Sciatic nerve (tissue), 2 donors: ENCODE measurements around the gene STXBP1. TPM values are rescaled to one million over a fixed set of nuclear protein-coding genes. Genes with fewer than 3 reads are reported as not detected.

ENCODE experiments used
- ATAC-seq: fragments of 200-7000 bp; cut with Tn5 transposase; one replicate; pipeline ENCODE4 v1.9.1; 2020; ENCODE audit warnings: mild to moderate bottlenecking, moderate library complexity
- DNase-seq: peaks from one replicate; pipeline ENCODE4 v3.0.0-alpha.2; 2020; ENCODE audit warnings: low spot score
- intact Hi-C: fragments of 100-400 bp; cut with DNase I; formaldehyde crosslinking; loops from one replicate; pipeline ENCODE4 v1.14.2; 2022
- total RNA-seq: library from RNA; stranded (reverse); fragmentation: NEBNext Ultra II Directional; extraction: Animal tissue kit (Norgen Biotek cat#: 25700); gene quantifications from one replicate; pipeline ENCODE4 v1.2.1, GENCODE V29; 2021
- donor health status: DM: no; HTN: no; CAD: no.
- donor health status: DM: no; HTN: no; CAD: no.

The STXBP1 gene
- total RNA-seq, 1 donor from 2014 or later = 113 TPM

GRCh38 chr9:127644146-127644827 lies 32.2 kb downstream of the STXBP1 start:
- ATAC-seq (no peak), DNase-seq (no peak)
- intact Hi-C loops = no loop called here

GRCh38 chr9:127644943-127645342 lies 32.9 kb downstream of the STXBP1 start:
- ATAC-seq (no peak), DNase-seq (no peak)
- intact Hi-C loops = no loop called here

GRCh38 chr9:127647451-127647850 lies 35.4 kb downstream of the STXBP1 start:
- DNase-seq (no peak), ATAC-seq (peak; percentile 17)
- intact Hi-C loops = no loop called here

GRCh38 chr9:127650518-127650917 lies 38.4 kb downstream of the STXBP1 start:
- DNase-seq (no peak), ATAC-seq (peak; percentile 34)
- intact Hi-C loops = no loop called here

- ATAC-seq (no peak), DNase-seq (no peak)
- intact Hi-C loops = no loop called here
Measured at GRCh38 chr9:127651697-127652610, 39.9 kb downstream of the STXBP1 start.

GRCh38 chr9:127652733-127653132 lies 40.7 kb downstream of the STXBP1 start:
- DNase-seq = no peak
- ATAC-seq = no peak
- intact Hi-C loops = no loop called here

GRCh38 chr9:127654619-127655018 lies 42.5 kb downstream of the STXBP1 start:
- no peak for DNase-seq
- no peak for ATAC-seq
- intact Hi-C loops = no loop called here

GRCh38 chr9:127658428-127658827 lies 46.4 kb downstream of the STXBP1 start:
- ATAC-seq = no peak
- DNase-seq = no peak
- intact Hi-C loops = no loop called here

- ATAC-seq = no peak
- intact Hi-C loops = no loop called here
- no peak for DNase-seq
Measured at GRCh38 chr9:127660886-127661741, 49.0 kb downstream of the STXBP1 start.

GRCh38 chr9:127662617-127663016 lies 50.5 kb downstream of the STXBP1 start:
- DNase-seq = no peak
- no peak for ATAC-seq
- intact Hi-C loops = no loop called here

- ATAC-seq (peak; percentile 8), DNase-seq (peak; percentile 48)
- intact Hi-C loops = no loop called here
Measured at GRCh38 chr9:127664324-127664677, 52.2 kb downstream of the STXBP1 start.

- ATAC-seq (peak; percentile 81), DNase-seq (peak; percentile 60)
- intact Hi-C loops = no loop called here
Measured at GRCh38 chr9:127664678-127665507, 52.8 kb downstream of the STXBP1 start.

- intact Hi-C loops = loop anchor here (2.0 kb wide), 1 partner anchor 68 kb away; no protein-coding TSS in a partner anchor
- ATAC-seq (peak; percentile 54), DNase-seq (no peak)
Measured at GRCh38 chr9:127667127-127667844, 55.2 kb downstream of the STXBP1 start.

GRCh38 chr9:127667906-127668305 lies 55.8 kb downstream of the STXBP1 start:
- DNase-seq (no peak), ATAC-seq (no peak)
- intact Hi-C loops = loop anchor here (2.0 kb wide), 1 partner anchor 69 kb away; no protein-coding TSS in a partner anchor

- ATAC-seq = no peak
- DNase-seq = no peak
- intact Hi-C loops = no loop called here
Measured at GRCh38 chr9:127673234-127673633, 61.2 kb downstream of the STXBP1 start.

- DNase-seq = no peak
- intact Hi-C loops = no loop called here
- ATAC-seq = no peak
Measured at GRCh38 chr9:127676638-127677037, 64.6 kb downstream of the STXBP1 start.

GRCh38 chr9:127679506-127679905 lies 67.4 kb downstream of the STXBP1 start:
- ATAC-seq (no peak), DNase-seq (no peak)
- intact Hi-C loops = no loop called here

GRCh38 chr9:127680226-127680625 lies 68.1 kb downstream of the STXBP1 start:
- no peak for DNase-seq
- intact Hi-C loops = no loop called here
- ATAC-seq = no peak
